HepG2 (cell line): ENCODE results near the gene TANGO6. TPM values are rescaled to one million over a fixed set of nuclear protein-coding genes. Genes with fewer than 3 reads are reported as not detected.

Experiments
- ATAC-seq: fragments of 200-7000 bp; cut with Tn5 transposase; 3 replicates; pipeline ENCODE4 v1.9.1; 2020; ENCODE audit warnings: mild to moderate bottlenecking, moderate library complexity
- BruUV-seq: library from RNA; stranded (reverse); fragments of 400-500 nt; replicated peaks from 2 replicates; lab custom pipeline; 2021; lab: Mats Ljungman, UMichigan
- CTCF ChIA-PET: fragments of 300-600 bp; formaldehyde crosslinking; extraction: SDS; loops from one replicate; lab custom pipeline; 2021; ENCODE audit warnings: low total read pairs, inconsistent platforms, low intra/inter-chr PET ratio; lab: Yijun Ruan, JAX
- POLR2A ChIA-PET: fragments of 350-600 bp; sonication (Branson Sonifier 250); formaldehyde crosslinking; loops from one replicate; lab custom pipeline; 2020; ENCODE audit warnings: antibody characterized with exemption, inconsistent platforms; lab: Yijun Ruan, JAX
- DNase-seq: peaks from one replicate; pipeline ENCODE4 v3.0.0-alpha.2; 2015; ENCODE audit warnings: low spot score
- FAIRE-seq: peaks from 3 replicates; lab custom pipeline; 2011; peaks lifted over from hg19 to GRCh38; lab: Jason Lieb, UNC
- H2AFZ ChIP-seq: one replicate; pipeline ENCODE4 v1.6.1; 2011; ENCODE audit warnings: low read length, inconsistent platforms
- H3K27ac ChIP-seq: fragments of 300-600 bp; 3 replicates; pipeline ENCODE4 v1.8.0; 2011; ENCODE audit warnings: mixed run types, mild to moderate bottlenecking, mixed read lengths, low read length, inconsistent platforms; ENCODE audit not compliant: insufficient read depth; ENCODE audit errors: extremely low read length
- H3K27me3 ChIP-seq, 2 experiments: fragments of 200-600 bp in 1 of 2; 2 replicates in 1 of 2; 3 replicates in 1 of 2; pipeline versions ENCODE4 v1.6.0 to v1.8.0; 2011; ENCODE audit warnings: low read length in 2 of 2, mild to moderate bottlenecking in 2 of 2, moderate library complexity in 2 of 2, inconsistent platforms in 1 of 2; ENCODE audit not compliant: insufficient read depth in 2 of 2, control insufficient read depth in 1 of 2
- H3K36me3 ChIP-seq, 2 experiments: fragments of 200-600 bp in 1 of 2; replicated peaks in 1 of 2; 2 replicates in 1 of 2; 3 replicates in 1 of 2; pipeline versions ENCODE4 v1.5.1 to v1.8.0; 2011; ENCODE audit warnings: low read length in 2 of 2, inconsistent platforms in 1 of 2; ENCODE audit not compliant: insufficient read depth in 2 of 2, control insufficient read depth in 1 of 2
- H3K4me1 ChIP-seq: 2 replicates; pipeline ENCODE4 v1.5.1; 2012; ENCODE audit warnings: low read length, inconsistent platforms; ENCODE audit not compliant: insufficient read depth
- H3K4me2 ChIP-seq: 2 replicates; pipeline ENCODE4 v1.6.0; 2011; ENCODE audit warnings: low read depth, low read length, inconsistent platforms
- H3K4me3 ChIP-seq, 3 experiments: fragments of 200-600 bp in 1 of 3; sonication (generic), shearing (Covaris generic) in 1 of 3; replicated peaks in 1 of 3; 2 replicates each; pipeline ENCODE4 v1.5.1; 2011 to 2016; ENCODE audit warnings: low read length in 3 of 3, inconsistent platforms in 2 of 3, low read depth in 2 of 3, mild to moderate bottlenecking in 2 of 3, control low read depth in 1 of 3, mixed read lengths in 1 of 3; ENCODE audit not compliant: insufficient read depth in 1 of 3
- H3K79me2 ChIP-seq: one replicate; pipeline ENCODE4 v1.6.1; 2011; ENCODE audit warnings: low read length, inconsistent platforms; ENCODE audit not compliant: insufficient read depth
- H3K9ac ChIP-seq: 2 replicates; pipeline ENCODE4 v1.6.0; 2011; ENCODE audit warnings: mild to moderate bottlenecking, low read depth, low read length, inconsistent platforms; ENCODE audit not compliant: insufficient read depth
- H3K9me3 ChIP-seq: 2 replicates; pipeline ENCODE4 v1.5.1; 2012; ENCODE audit warnings: mild to moderate bottlenecking, low read length
- H4K20me1 ChIP-seq: 2 replicates; pipeline ENCODE4 v1.6.0; 2011; ENCODE audit warnings: inconsistent platforms, mild to moderate bottlenecking, low read length, moderate library complexity; ENCODE audit not compliant: insufficient read depth
- EHMT2 ChIP-seq: fragments of 200-600 bp; sonication (generic); IDR thresholded peaks from 2 replicates; pipeline ENCODE4 v1.7.0; 2017; ENCODE audit warnings: antibody characterized with exemption, low read depth, low read length, borderline replicate concordance
- GATAD2A ChIP-seq: IDR thresholded peaks from 2 replicates; pipeline ENCODE4 v1.6.1; 2016
- IKZF4 ChIP-seq: sonication (generic); formaldehyde crosslinking; IDR thresholded peaks from 2 replicates; pipeline ENCODE4 v1.5.1; 2020; ENCODE audit warnings: borderline replicate concordance, mild to moderate bottlenecking, low read depth, missing genetic modification reagents; ENCODE audit errors: not compliant biosample characterization
- MAFK ChIP-seq, 2 experiments: IDR thresholded peaks in 1 of 2; conservative IDR thresholded peaks in 1 of 2; 2 replicates each; pipeline ENCODE4 v1.6.1; 2011; ENCODE audit warnings: improper control_type of control experiment in 2 of 2, low read length in 2 of 2
- MIER2 ChIP-seq: IDR thresholded peaks from 2 replicates; pipeline ENCODE4 v1.6.1; 2016; ENCODE audit warnings: missing biosample characterization, missing genetic modification reagents
- REPIN1 ChIP-seq: sonication (generic); formaldehyde crosslinking; IDR thresholded peaks from 2 replicates; pipeline ENCODE4 v1.8.0; 2022; ENCODE audit warnings: missing genetic modification reagents, low read depth, mild to moderate bottlenecking, borderline replicate concordance
- SP140L ChIP-seq: sonication (generic); formaldehyde crosslinking; IDR thresholded peaks from 2 replicates; pipeline ENCODE4 v1.4.0; 2020; ENCODE audit warnings: missing genetic modification reagents, borderline replicate concordance
- TOPORS ChIP-seq: sonication (generic); formaldehyde crosslinking; IDR thresholded peaks from 2 replicates; pipeline ENCODE4 v1.8.0; 2023; ENCODE audit warnings: mild to moderate bottlenecking, missing genetic modification reagents
- ZBTB3 ChIP-seq: sonication (generic); formaldehyde crosslinking; IDR thresholded peaks from 2 replicates; pipeline ENCODE4 v1.4.0; 2020; ENCODE audit warnings: low read depth, mild to moderate bottlenecking, moderate library complexity, missing genetic modification reagents, borderline replicate concordance
- ZNF292 ChIP-seq: sonication (generic); formaldehyde crosslinking; IDR thresholded peaks from 2 replicates; pipeline ENCODE4 v1.8.1; 2022; ENCODE audit warnings: mild to moderate bottlenecking, low read depth, missing genetic modification reagents, borderline replicate concordance
- ZNF354B ChIP-seq: sonication (generic); formaldehyde crosslinking; IDR thresholded peaks from 2 replicates; pipeline ENCODE4 v1.8.0; 2022; ENCODE audit warnings: mild to moderate bottlenecking, missing genetic modification reagents
- ZNF44 ChIP-seq: sonication (generic); formaldehyde crosslinking; IDR thresholded peaks from 2 replicates; pipeline ENCODE4 v1.5.1; 2020; ENCODE audit warnings: mild to moderate bottlenecking, missing genetic modification reagents
- ZNF496 ChIP-seq: sonication (generic); formaldehyde crosslinking; IDR thresholded peaks from 2 replicates; pipeline ENCODE4 v1.8.1; 2023; ENCODE audit warnings: mild to moderate bottlenecking, moderate library complexity, missing genetic modification reagents; ENCODE audit not compliant: insufficient replicate concordance
- ZNF775 ChIP-seq: sonication (generic); formaldehyde crosslinking; IDR thresholded peaks from 2 replicates; pipeline ENCODE4 v1.4.0; 2020; ENCODE audit warnings: missing genetic modification reagents, mild to moderate bottlenecking, moderate library complexity, borderline replicate concordance
- WGBS: methylation state at CpG from one replicate; pipeline ENCODE4 v1.1.6; 2017; ENCODE audit warnings: low lambda C conversion rate; 5-methylcytosine and 5-hydroxymethylcytosine counted together
- in situ Hi-C: cut with HindIII; loops from 2 replicates; pipeline ENCODE4 v1.10.0; 2017; ENCODE audit warnings: low pct_unique_long_range_greater_than_20kb; ENCODE audit not compliant: extremely low pct_ligation_motif_present
- intact Hi-C: fragments of 100-400 bp; cut with micrococcal nuclease; formaldehyde crosslinking; loops from one replicate; pipeline ENCODE4 v1.10.0; 2022; ENCODE audit not compliant: unreplicated experiment
- polyA plus RNA-seq, 8 experiments: library from polyadenylated mRNA; depleted of rRNA in 3 of 8; stranded (reverse) in 7 of 8; unstranded in 1 of 8; fragments of >200 nt; fragmentation: Illumina TruSeq in 4 of 8; extraction: Trizol in 4 of 8; gene quantifications; 2 replicates each; pipeline versions ENCODE4 v1.2.1 to v1.2.3, GENCODE V29; 2011 to 2016; ENCODE audit warnings: low read depth in 4 of 8, missing spikeins in 1 of 8, mixed read lengths in 1 of 8; ENCODE audit not compliant: insufficient read depth in 1 of 8
- total RNA-seq, 5 experiments: library from RNA; depleted of rRNA; stranded (reverse); fragments of >200 nt; fragmentation: Illumina TruSeq; extraction: Trizol; gene quantifications; 2 replicates each; pipeline ENCODE4 v1.2.3, GENCODE V29; 2016; ENCODE audit warnings: low read depth in 1 of 5
- TF ChIP-seq, protein P1 (sequence below): sonication (generic); formaldehyde crosslinking; IDR thresholded peaks from 2 replicates; pipeline ENCODE4 v1.4.0; 2020; ENCODE audit warnings: missing genetic modification reagents, mild to moderate bottlenecking, borderline replicate concordance
- TF ChIP-seq, protein P2 (sequence below): sonication (generic); formaldehyde crosslinking; IDR thresholded peaks from 2 replicates; pipeline ENCODE4 v1.4.0; 2020; ENCODE audit warnings: mild to moderate bottlenecking, low read depth, missing genetic modification reagents
- TF ChIP-seq, protein P3 (sequence below): sonication (generic); formaldehyde crosslinking; IDR thresholded peaks from 2 replicates; pipeline ENCODE4 v1.5.0; 2020; ENCODE audit warnings: missing genetic modification reagents, mild to moderate bottlenecking, borderline replicate concordance

The TANGO6 gene
- total and polyA plus RNA-seq, 2 of the 13 experiments (the other 11 are each of a cell fraction or from before 2014, with no cell fraction given): 7.2 to 13.3 TPM

DNA sequence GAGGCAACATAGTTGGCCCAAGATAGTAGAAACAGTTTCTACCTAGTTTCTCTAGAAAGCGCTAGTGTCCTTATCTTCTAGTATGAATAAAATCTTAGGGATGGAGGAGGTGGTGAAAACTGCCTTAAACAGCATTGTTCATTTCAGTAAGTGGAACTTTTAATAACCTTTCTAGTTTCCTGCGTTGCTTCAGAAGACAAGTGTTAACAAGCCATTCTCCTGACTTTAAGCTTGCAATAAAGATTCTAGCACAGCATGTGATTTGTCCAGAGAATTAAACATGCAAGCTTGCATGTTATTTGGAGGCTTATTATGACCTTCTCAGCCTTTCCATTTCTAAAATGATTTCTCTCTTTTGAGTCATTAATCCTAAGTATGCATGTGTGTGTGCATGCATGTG, 72.3 kb downstream of the TANGO6 start:
- H3K79me2 ChIP-seq: no peaks in the 10 kb centered on the region
- no peak overlapping the region for H3K27ac ChIP-seq
- no peaks in the 10 kb centered on the region for H3K9me3 ChIP-seq
- H2AFZ ChIP-seq: no peak overlapping the region
- in situ Hi-C loops (no loop called here), intact Hi-C loops (no loop called here)
- BruUV-seq: no TSS peak
- DNase-seq: no peak
- WGBS: 98% methylated on average over 2 of the region's 2 CpGs
- TF ChIP-seq ZNF354B: no peak
- no peak for TF ChIP-seq IKZF4 (CRISPR knock-in tag)
- 0 out of 4 replicates have a peak, but pooled peaks have one; percentile 6 to 14 for TF ChIP-seq MAFK (conservative IDR thresholded peaks at IDR 0.05 in 1 of 2, IDR thresholded peaks at IDR 0.05 in 1 of 2; ENCODE audit: low read length in 2 of 2)
- no peak for TF ChIP-seq ZNF292 (CRISPR knock-in tag)
- no peak for TF ChIP-seq ZNF775
- peaks cover 8% of the 10 kb centered on the region; the same call in 1 of the 2 replicates for H3K4me1 ChIP-seq
- POLR2A ChIA-PET: no interaction called here
- no peaks in the 10 kb centered on the region for H3K27me3 ChIP-seq
- H3K36me3 ChIP-seq: peaks cover 5 to 6% of the 10 kb centered on the region in 2 experiments; a peak in 2 of 5 replicates
- H3K9ac ChIP-seq: no peak overlapping the region
- ATAC-seq: no peak
- H3K4me3 ChIP-seq: no peak overlapping the region
- CTCF ChIA-PET: no interaction called here
- H4K20me1 ChIP-seq: no peaks in the 10 kb centered on the region
- no peak overlapping the region for H3K4me2 ChIP-seq
- no peak for FAIRE-seq

DNA sequence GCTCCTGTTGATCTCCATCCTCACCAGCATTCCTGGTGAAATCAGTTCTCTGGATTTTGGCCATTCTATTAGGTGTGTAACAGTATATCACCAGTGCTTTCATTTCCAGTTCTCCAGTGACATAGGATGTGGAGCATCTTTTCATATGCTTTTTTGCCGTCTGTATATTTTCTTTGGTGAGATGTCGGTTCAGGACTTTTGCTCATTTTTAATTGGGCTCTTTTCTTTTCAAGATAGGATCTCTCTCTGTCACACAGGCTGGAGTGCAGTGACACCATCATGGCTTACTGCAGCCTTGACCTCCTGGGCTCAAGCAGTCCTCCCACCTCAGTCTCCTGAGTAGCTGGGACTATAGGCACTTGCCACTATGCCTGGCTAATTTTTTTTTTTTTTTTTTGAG, 74.2 kb downstream of the TANGO6 start:
- POLR2A ChIA-PET: no interaction called here
- in situ Hi-C loops: no loop called here
- H3K36me3 ChIP-seq: peaks cover 5 to 6% of the 10 kb centered on the region in 2 experiments; a peak in 2 of 5 replicates
- DNase-seq: no peak
- no peaks in the 10 kb centered on the region for H3K79me2 ChIP-seq
- H3K27ac ChIP-seq: no peak overlapping the region
- WGBS: 96% methylated on average over 2 of the region's 2 CpGs
- FAIRE-seq: no peak
- BruUV-seq: no TSS peak
- no peak overlapping the region for H3K4me3 ChIP-seq
- no peaks in the 10 kb centered on the region for H4K20me1 ChIP-seq
- no peak overlapping the region for H3K9ac ChIP-seq
- no peaks in the 10 kb centered on the region for H3K9me3 ChIP-seq
- intact Hi-C loops: no loop called here
- no peak overlapping the region for H3K4me2 ChIP-seq
- H3K27me3 ChIP-seq: no peaks in the 10 kb centered on the region
- H2AFZ ChIP-seq: no peak overlapping the region
- ATAC-seq: no peak
- CTCF ChIA-PET: no interaction called here
- peaks cover 5% of the 10 kb centered on the region; the same call in 1 of the 2 replicates for H3K4me1 ChIP-seq
- TF ChIP-seq ZBTB3 (CRISPR knock-in tag): no peak
- TF ChIP-seq TOPORS (CRISPR knock-in tag): no peak
- TF ChIP-seq SP140L (CRISPR knock-in tag): no peak
- TF ChIP-seq, protein P1, sequence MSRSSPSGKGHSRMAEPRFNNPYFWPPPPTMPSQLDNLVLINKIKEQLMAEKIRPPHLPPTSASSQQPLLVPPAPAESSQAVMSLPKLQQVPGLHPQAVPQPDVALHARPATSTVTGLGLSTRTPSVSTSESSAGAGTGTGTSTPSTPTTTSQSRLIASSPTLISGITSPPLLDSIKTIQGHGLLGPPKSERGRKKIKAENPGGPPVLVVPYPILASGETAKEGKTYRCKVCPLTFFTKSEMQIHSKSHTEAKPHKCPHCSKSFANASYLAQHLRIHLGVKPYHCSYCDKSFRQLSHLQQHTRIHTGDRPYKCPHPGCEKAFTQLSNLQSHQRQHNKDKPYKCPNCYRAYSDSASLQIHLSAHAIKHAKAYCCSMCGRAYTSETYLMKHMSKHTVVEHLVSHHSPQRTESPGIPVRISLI: no peak
- TF ChIP-seq MIER2 (CRISPR knock-in tag): no peak
- no peak for TF ChIP-seq REPIN1 (CRISPR knock-in tag)
- no peak for TF ChIP-seq ZNF496
- TF ChIP-seq GATAD2A (CRISPR knock-in tag): no peak
- TF ChIP-seq ZNF44: no peak
- TF ChIP-seq, protein P2, sequence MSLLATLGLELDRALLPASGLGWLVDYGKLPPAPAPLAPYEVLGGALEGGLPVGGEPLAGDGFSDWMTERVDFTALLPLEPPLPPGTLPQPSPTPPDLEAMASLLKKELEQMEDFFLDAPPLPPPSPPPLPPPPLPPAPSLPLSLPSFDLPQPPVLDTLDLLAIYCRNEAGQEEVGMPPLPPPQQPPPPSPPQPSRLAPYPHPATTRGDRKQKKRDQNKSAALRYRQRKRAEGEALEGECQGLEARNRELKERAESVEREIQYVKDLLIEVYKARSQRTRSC (CRISPR knock-in tag): no peak
- TF ChIP-seq, protein P3, sequence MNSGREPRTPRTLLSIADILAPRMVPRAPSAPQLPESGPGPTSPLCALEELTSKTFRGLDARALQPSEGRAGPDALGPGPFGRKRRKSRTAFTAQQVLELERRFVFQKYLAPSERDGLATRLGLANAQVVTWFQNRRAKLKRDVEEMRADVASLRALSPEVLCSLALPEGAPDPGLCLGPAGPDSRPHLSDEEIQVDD (CRISPR knock-in tag): no peak
- no peak for TF ChIP-seq EHMT2
